Activated T-cell treated with anti-CD3 and anti-CD28 coated beads, Interleukin-2, amount 50 U/mL, for 72 hours (primary cell): Measurements from ENCODE around the gene LTF. TPM values are rescaled to one million over a fixed set of nuclear protein-coding genes. Genes with fewer than 3 reads are reported as not detected.
"Not testable (repeated sequence)": the region's sequence is repeated elsewhere in the genome, so short reads cannot be mapped to it uniquely, and the experiment has no call there.

Experiments
- ATAC-seq, 2 donors: fragments of 150-1000 bp; cut with Tn5 transposase; replicated peaks in 1 of 2; 2 replicates each; pipeline ENCODE4 v1.10.0; 2021; ENCODE audit warnings: moderate library complexity in 2 of 2, mild to moderate bottlenecking in 1 of 2
- DNase-seq, 2 donors: peaks; one replicate each; pipeline ENCODE4 v3.0.0; 2021 to 2022; ENCODE audit warnings: mixed read lengths in 1 of 2
- H3K27ac Mint-ChIP-seq: one replicate; pipeline ENCODE4 v1.8.0; 2022; ENCODE audit warnings: mild to moderate bottlenecking, moderate library complexity, mixed read lengths
- H3K27me3 Mint-ChIP-seq: one replicate; pipeline ENCODE4 v1.8.0; 2022; ENCODE audit warnings: low read depth, mixed read lengths
- H3K36me3 Mint-ChIP-seq, 2 donors: one replicate each; pipeline ENCODE4 v1.8.0; 2022; ENCODE audit warnings: mixed read lengths in 2 of 2, mild to moderate bottlenecking in 1 of 2; ENCODE audit not compliant: insufficient read depth in 2 of 2
- H3K4me1 Mint-ChIP-seq: one replicate; pipeline ENCODE4 v1.8.0; 2022; ENCODE audit warnings: low read depth, mixed read lengths
- H3K4me3 Mint-ChIP-seq, 2 donors: one replicate each; pipeline ENCODE4 v1.8.0; 2022; ENCODE audit warnings: mild to moderate bottlenecking in 2 of 2, mixed read lengths in 2 of 2, moderate library complexity in 2 of 2
- H3K9me3 Mint-ChIP-seq, 2 donors: one replicate each; pipeline ENCODE4 v1.8.0; 2022; ENCODE audit warnings: mixed read lengths in 2 of 2
- total RNA-seq, 2 donors: library from RNA; stranded (reverse); gene quantifications; one replicate each; pipeline ENCODE4 v1.2.3, GENCODE V29; 2022

The LTF gene
- total RNA-seq, 2 donors from 2014 or later, result not detected

GRCh38 chr3:46393554-46394434 lies 70.9 kb downstream of the LTF start:
- Mint-ChIP-seq H3K4me1 (peaks cover 10% of the 10 kb centered on the region), H3K36me3 (no peaks in the 10 kb centered on the region), H3K27me3 (peaks cover 10% of the 10 kb centered on the region), H3K27ac (no peak overlapping the region), H3K4me3 (no peak overlapping the region), H3K9me3 (no peaks in the 10 kb centered on the region)
- ATAC-seq (no peak), DNase-seq (no peak)

DNA sequence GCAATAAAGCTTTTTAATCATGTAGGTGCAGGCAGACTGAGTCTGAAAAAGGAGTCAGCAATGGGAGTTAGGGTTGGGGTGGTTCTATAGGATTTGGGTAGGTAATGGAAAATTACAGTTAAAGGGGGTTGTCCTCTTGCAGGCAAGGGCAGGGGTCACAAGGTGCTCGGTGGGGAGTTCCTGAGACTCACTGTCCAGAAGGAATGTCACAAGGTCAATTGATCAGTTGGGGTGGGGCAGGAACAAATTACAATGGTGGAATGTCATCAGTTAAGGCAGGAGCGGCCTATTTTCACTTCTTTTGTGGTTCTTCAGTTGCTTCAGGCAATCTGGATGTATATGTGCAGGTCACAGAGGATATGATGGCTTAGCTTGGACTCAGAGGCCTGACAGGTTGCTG lies 71.7 kb downstream of the LTF start:
- Mint-ChIP-seq H3K36me3 (no peaks in the 10 kb centered on the region), H3K27ac (no peak overlapping the region), H3K9me3 (no peaks in the 10 kb centered on the region), H3K4me3 (no peak overlapping the region), H3K4me1 (peaks cover 10% of the 10 kb centered on the region), H3K27me3 (peaks cover 10% of the 10 kb centered on the region)
- ATAC-seq, result no peak
- no peak for DNase-seq

- H3K4me3 Mint-ChIP-seq, ATAC-seq, H3K4me1 Mint-ChIP-seq, H3K36me3 Mint-ChIP-seq, H3K9me3 Mint-ChIP-seq, DNase-seq, H3K27ac Mint-ChIP-seq: not testable (repeated sequence)
- peaks cover 10% of the 10 kb centered on the region for H3K27me3 Mint-ChIP-seq
Measured at GRCh38 chr3:46391526-46391925, 73.2 kb downstream of the LTF start.

DNA sequence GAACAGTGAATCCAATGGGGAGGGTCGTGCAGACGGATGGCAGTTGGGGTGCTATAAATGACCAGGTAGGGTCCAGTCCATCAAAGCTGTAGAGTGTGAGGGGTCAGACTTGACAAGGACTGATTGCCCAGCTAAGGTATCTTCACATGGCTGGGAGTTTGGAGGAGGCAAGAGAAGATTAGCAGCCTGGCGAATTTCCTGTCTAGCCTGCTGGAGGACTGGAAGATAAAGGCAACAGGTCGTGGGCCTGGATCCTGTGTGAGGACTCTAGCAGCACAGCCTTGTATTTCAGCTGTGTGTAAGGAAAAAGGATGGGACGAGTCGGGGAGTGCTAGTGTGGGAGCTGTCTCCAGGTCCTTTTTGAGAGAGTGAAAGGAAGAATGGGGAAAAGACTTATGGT lies 75.4 kb downstream of the LTF start:
- Mint-ChIP-seq H3K36me3 (peaks cover 0 to 2% of the 10 kb centered on the region in 2 donors), H3K27ac (no peak overlapping the region), H3K27me3 (peaks cover 16% of the 10 kb centered on the region), H3K9me3 (no peaks in the 10 kb centered on the region), H3K4me1 (peaks cover 12% of the 10 kb centered on the region), H3K4me3 (no peak overlapping the region)
- no peak for DNase-seq
- no peak for ATAC-seq

DNA sequence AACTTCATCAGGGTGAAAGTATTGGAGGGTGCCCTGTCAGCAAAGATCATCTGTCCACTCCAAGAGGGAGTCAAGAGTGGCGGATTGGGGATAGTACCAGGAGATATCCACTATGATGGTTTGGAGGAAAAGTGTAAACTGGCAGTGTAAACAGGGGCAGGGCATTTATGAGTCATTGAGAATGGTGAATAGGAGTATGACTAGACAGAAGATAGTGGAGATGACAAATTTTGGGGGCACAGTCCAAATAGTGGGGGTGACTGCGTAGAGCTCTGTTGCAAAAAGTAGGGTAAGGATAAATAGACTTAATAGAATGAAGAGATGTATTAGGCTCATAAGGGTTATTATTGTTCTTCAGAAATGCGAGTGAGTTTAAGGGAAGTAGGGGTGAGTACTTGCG lies 75.9 kb downstream of the LTF start:
- Mint-ChIP-seq H3K27me3 (peaks cover 19% of the 10 kb centered on the region), H3K4me1 (peaks cover 14% of the 10 kb centered on the region)
- DNase-seq, H3K4me3 Mint-ChIP-seq, H3K36me3 Mint-ChIP-seq, H3K9me3 Mint-ChIP-seq, ATAC-seq, H3K27ac Mint-ChIP-seq: not testable (repeated sequence)

DNA sequence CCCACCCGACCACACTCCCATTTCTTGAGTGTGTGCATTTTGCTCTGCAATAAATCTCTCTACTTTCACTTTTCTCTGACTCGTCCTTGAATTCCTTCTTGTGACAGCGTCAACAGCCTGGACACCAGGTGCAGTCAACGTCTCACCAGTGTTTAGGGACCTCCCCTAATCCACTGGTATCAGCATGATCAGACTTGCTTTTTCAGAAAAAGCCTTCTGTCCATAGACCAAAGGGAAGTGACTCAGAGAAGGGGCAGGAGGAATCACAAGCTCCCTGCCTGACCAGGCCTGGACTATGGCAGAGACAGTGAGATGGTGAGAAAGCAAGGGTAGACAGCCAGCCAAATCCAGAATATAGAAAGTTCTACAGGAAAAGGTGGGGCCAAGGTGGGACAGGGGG lies 78.5 kb downstream of the LTF start:
- peak in 1 of 2 donors; percentile 28 for ATAC-seq
- no peak overlapping the region for H3K27ac Mint-ChIP-seq
- no peaks in the 10 kb centered on the region for H3K9me3 Mint-ChIP-seq
- H3K36me3 Mint-ChIP-seq, result peaks cover 0 to 2% of the 10 kb centered on the region in 2 donors
- peaks cover 26% of the 10 kb centered on the region for H3K4me1 Mint-ChIP-seq
- H3K27me3 Mint-ChIP-seq, result peaks cover 18% of the 10 kb centered on the region
- no peak for DNase-seq
- H3K4me3 Mint-ChIP-seq, result no peak overlapping the region

Other genes with a start within 250 kb of the LTF start
- gene CCR3, start 222.4 kb downstream of the LTF start, total RNA-seq, result not detected
- gene CCR2, start 110.8 kb downstream of the LTF start, total RNA-seq, result under 1 TPM in 1 of 2 donors, not detected in 1; 0.46 TPM
- 1 to 10 TPM in 1 of 2 donors, under 1 TPM in 1; 0.29 to 1.4 TPM for gene CCR5, start 94.0 kb downstream of the LTF start, total RNA-seq
- gene CCRL2, start 57.6 kb downstream of the LTF start, total RNA-seq, result 1 to 10 TPM; 2.5 to 3.2 TPM
- gene RTP3, start 33.1 kb upstream of the LTF start, total RNA-seq, result not detected
- gene LRRC2, start 101.4 kb upstream of the LTF start, total RNA-seq, result under 1 TPM in 1 of 2 donors, not detected in 1; 0.19 TPM
- not detected for gene FAM240A, start 147.6 kb upstream of the LTF start, total RNA-seq
- gene ALS2CL, start 228.8 kb upstream of the LTF start, total RNA-seq, result 1 to 10 TPM; 1.9 to 3.1 TPM
- 1 to 10 TPM; 1.2 to 1.5 TPM for gene TMIE, start 236.5 kb upstream of the LTF start, total RNA-seq